PC-3 (cell line): ENCODE results near the gene DENND4C.

ENCODE experiments used
- CTCF ChIP-seq: fragments of 300-600 bp; sonication (generic); conservative IDR thresholded peaks from 2 replicates; pipeline ENCODE4 v1.5.1; 2017; ENCODE audit warnings: antibody characterized with exemption, low read depth, mild to moderate bottlenecking, low read length
- EZH2 ChIP-seq: fragments of 300-600 bp; sonication (generic); IDR thresholded peaks from one replicate; pipeline ENCODE4 v1.6.1; 2017; ENCODE audit warnings: antibody characterized with exemption, mild to moderate bottlenecking, low read length; ENCODE audit not compliant: unreplicated experiment

GRCh38 chr9:19223724-19224123, 6.8 kb upstream of the DENND4C start:
- TF ChIP-seq EZH2 (no peak), CTCF (no peak)
